KMS-11 (cell line): ENCODE measurements around the gene GABPA.

ENCODE experiments used
- H2AFZ ChIP-seq: fragments of 200-600 bp; sonication (generic); 2 replicates; pipeline ENCODE4 v1.6.1; 2016; ENCODE audit warnings: antibody characterized with exemption, mixed run types, low read depth
- H3K27ac ChIP-seq: fragments of 200-600 bp; sonication (generic); 2 replicates; pipeline ENCODE4 v1.6.1; 2016; ENCODE audit warnings: mild to moderate bottlenecking, mixed run types
- H3K27me3 ChIP-seq: fragments of 200-600 bp; sonication (generic); 2 replicates; pipeline ENCODE4 v1.6.1; 2017; ENCODE audit warnings: mild to moderate bottlenecking, low read depth, mixed run types, moderate library complexity; ENCODE audit not compliant: insufficient read depth
- H3K36me3 ChIP-seq: fragments of 200-600 bp; sonication (generic); 2 replicates; pipeline ENCODE4 v1.6.1; 2017; ENCODE audit warnings: mild to moderate bottlenecking, mixed run types; ENCODE audit not compliant: insufficient read depth
- H3K4me1 ChIP-seq: fragments of 200-600 bp; sonication (generic); 2 replicates; pipeline ENCODE4 v1.6.1; 2016; ENCODE audit warnings: mild to moderate bottlenecking, low read depth, mixed run types; ENCODE audit not compliant: poor library complexity, severe bottlenecking
- H3K4me2 ChIP-seq: fragments of 200-600 bp; sonication (generic); 2 replicates; pipeline ENCODE4 v1.7.0; 2016; ENCODE audit warnings: mild to moderate bottlenecking, mixed run types
- H3K4me3 ChIP-seq: fragments of 200-600 bp; sonication (generic); IDR thresholded peaks from 2 replicates; pipeline ENCODE4 v1.6.1; 2017; ENCODE audit warnings: low read depth, low read length, mixed read lengths; ENCODE audit not compliant: insufficient read depth
- H3K79me2 ChIP-seq: fragments of 200-600 bp; sonication (generic); 2 replicates; pipeline ENCODE4 v1.6.1; 2016; ENCODE audit warnings: low read depth, mixed run types; ENCODE audit not compliant: insufficient read depth
- H3K9ac ChIP-seq: fragments of 200-600 bp; sonication (generic); 2 replicates; pipeline ENCODE4 v1.6.1; 2016; ENCODE audit warnings: mild to moderate bottlenecking, mixed run types
- H4K20me1 ChIP-seq: fragments of 200-600 bp; sonication (generic); 2 replicates; pipeline ENCODE4 v1.6.1; 2016; ENCODE audit warnings: mild to moderate bottlenecking, mixed run types; ENCODE audit not compliant: insufficient read depth
- CTCF ChIP-seq: fragments of 200-600 bp; sonication (generic); conservative IDR thresholded peaks from 2 replicates; pipeline ENCODE4 v1.6.1; 2017; ENCODE audit warnings: low read depth, mild to moderate bottlenecking, antibody characterized with exemption, low read length, moderate library complexity, mixed read lengths

Gene GABPA

GRCh38 chr21:25818121-25818520 is 83.3 kb downstream of the GABPA start:
- Histone ChIP-seq H3K27ac (no peak overlapping the region), H4K20me1 (no peaks in the 10 kb centered on the region), H3K4me3 (no peak overlapping the region), H2AFZ (no peak overlapping the region), H3K4me2 (no peak overlapping the region), H3K27me3 (no peaks in the 10 kb centered on the region), H3K9ac (no peak overlapping the region), H3K79me2 (no peaks in the 10 kb centered on the region), H3K36me3 (no peaks in the 10 kb centered on the region), H3K4me1 (no peaks in the 10 kb centered on the region)
- no peak for TF ChIP-seq CTCF

GRCh38 chr21:25818551-25818950 is 83.8 kb downstream of the GABPA start:
- Histone ChIP-seq H4K20me1 (no peaks in the 10 kb centered on the region), H3K36me3 (no peaks in the 10 kb centered on the region), H3K27me3 (no peaks in the 10 kb centered on the region), H3K4me3 (no peak overlapping the region), H3K4me1 (no peaks in the 10 kb centered on the region), H3K9ac (no peak overlapping the region), H2AFZ (no peak overlapping the region), H3K27ac (no peak overlapping the region), H3K4me2 (no peak overlapping the region), H3K79me2 (no peaks in the 10 kb centered on the region)
- TF ChIP-seq CTCF, result no peak
